Muscle of leg (tissue), 11 donors: ENCODE data around the gene SPATS2. TPM values are rescaled to one million over a fixed set of nuclear protein-coding genes. Genes with fewer than 3 reads are reported as not detected.

Experiments used
- DNase-seq: peaks from one replicate; pipeline ENCODE4 v3.0.0; 2013
- H3K27ac ChIP-seq: one replicate; pipeline ENCODE4 v1.5.1; 2013; ENCODE audit warnings: mild to moderate bottlenecking, low read length, control low read depth
- H3K27me3 ChIP-seq: one replicate; pipeline ENCODE4 v1.6.1; 2013; ENCODE audit warnings: low read length; ENCODE audit not compliant: control insufficient read depth, insufficient read depth
- H3K36me3 ChIP-seq: one replicate; pipeline ENCODE4 v1.6.1; 2013; ENCODE audit warnings: low read length; ENCODE audit not compliant: control insufficient read depth, insufficient read depth
- H3K4me1 ChIP-seq: one replicate; pipeline ENCODE4 v1.6.1; 2013; ENCODE audit warnings: low read length; ENCODE audit not compliant: control insufficient read depth, insufficient read depth
- H3K4me3 ChIP-seq: one replicate; pipeline ENCODE4 v1.5.1; 2013; ENCODE audit warnings: low read length, control low read depth
- H3K9me3 ChIP-seq: replicated peaks from 2 replicates; pipeline ENCODE4 v1.6.1; 2013; ENCODE audit warnings: low read depth, low read length; ENCODE audit not compliant: control insufficient read depth
- WGBS: methylation state at CpG from one replicate; pipeline ENCODE4 v1.1.5; 2013; ENCODE audit warnings: missing lambda C conversion rate; ENCODE audit not compliant: insufficient coverage; 5-methylcytosine and 5-hydroxymethylcytosine counted together
- polyA plus RNA-seq, 8 donors: library from polyadenylated mRNA; unstranded; fragments of 120-200 nt; gene quantifications; one replicate each; pipeline versions ENCODE4 v1.2.1 to v1.2.3, GENCODE V29; 2013; ENCODE audit warnings: inconsistent platforms in 1 of 8, low replicate concordance in 1 of 8; ENCODE audit not compliant: insufficient read length in 8 of 8, insufficient read depth in 1 of 8
- total RNA-seq: library from RNA; stranded (reverse); fragments of 120-200 nt; gene quantifications from one replicate; pipeline ENCODE4 v1.2.4, GENCODE V29; 2013

The SPATS2 gene
- total and polyA plus RNA-seq, 9 donors = 18.8 to 42.1 (median 29.2) TPM

GRCh38 chr12:49456131-49456679 lies 88.9 kb downstream of the SPATS2 start:
- Histone ChIP-seq H3K4me1 (no peaks in the 10 kb centered on the region), H3K4me3 (no peak overlapping the region), H3K36me3 (peaks cover 2% of the 10 kb centered on the region), H3K9me3 (no peaks in the 10 kb centered on the region), H3K27ac (no peak overlapping the region), H3K27me3 (no peaks in the 10 kb centered on the region)
- 86% methylated on average over 2 of the region's 2 CpGs for WGBS
- no peak for DNase-seq

DNA sequence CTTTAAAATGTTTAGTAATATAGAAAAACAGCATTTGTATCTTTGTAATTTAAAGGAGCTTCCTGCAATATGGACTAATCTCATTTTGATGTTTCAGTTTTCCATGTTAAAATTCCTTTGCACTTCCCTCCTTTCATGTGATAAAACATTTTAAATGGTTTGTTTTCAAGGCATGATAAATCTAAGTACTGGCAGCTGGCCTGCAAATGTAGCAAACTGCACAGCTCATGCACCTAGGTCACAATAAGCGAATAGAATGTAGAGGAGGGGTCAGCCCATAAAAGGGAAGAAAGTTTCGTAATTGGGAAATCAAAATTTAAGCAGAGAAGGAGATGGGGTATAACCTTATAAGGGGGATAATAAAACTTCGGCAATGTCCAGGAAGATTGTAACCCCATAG lies 91.6 kb downstream of the SPATS2 start:
- WGBS = 83% methylated on average over 1 of the region's 3 CpGs
- H3K4me1 ChIP-seq = no peaks in the 10 kb centered on the region

DNA sequence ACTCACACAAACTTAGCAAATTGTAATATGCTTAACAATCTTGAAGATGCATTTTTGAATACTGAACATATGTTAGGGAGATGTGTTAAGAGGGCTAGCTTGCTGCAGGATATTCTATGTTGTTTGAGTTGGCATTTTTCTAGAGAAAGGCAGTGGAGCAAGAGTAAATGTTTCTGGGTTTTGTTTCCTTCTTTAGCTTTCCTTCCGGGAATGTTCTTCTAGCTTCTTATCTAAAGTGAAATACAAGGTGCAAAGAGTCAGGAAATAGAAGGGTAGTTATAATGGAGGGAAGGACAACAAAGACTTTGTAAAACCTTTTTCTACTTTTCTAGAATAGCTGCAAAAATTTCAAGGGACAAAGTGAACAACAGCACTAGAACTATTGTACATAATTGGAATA lies 94.0 kb downstream of the SPATS2 start:
- H3K27me3 ChIP-seq = no peaks in the 10 kb centered on the region
- WGBS = no CpG with 5 or more reads among the region's 1 CpG
- H3K27ac ChIP-seq = no peak overlapping the region
- no peak overlapping the region for H3K4me3 ChIP-seq
- no peak for DNase-seq
- H3K36me3 ChIP-seq = peaks cover 5% of the 10 kb centered on the region
- H3K4me1 ChIP-seq = no peaks in the 10 kb centered on the region
- no peaks in the 10 kb centered on the region for H3K9me3 ChIP-seq

More for the DNA sequence above, 91.6 kb downstream of the SPATS2 start:
- no peaks in the 10 kb centered on the region for H3K27me3 ChIP-seq
- no peak overlapping the region for H3K27ac ChIP-seq
- DNase-seq = no peak
- no peak overlapping the region for H3K4me3 ChIP-seq
- no peaks in the 10 kb centered on the region for H3K9me3 ChIP-seq
- peaks cover 5% of the 10 kb centered on the region for H3K36me3 ChIP-seq

- H3K36me3 ChIP-seq = peaks cover 5% of the 10 kb centered on the region
- H3K27me3 ChIP-seq = no peaks in the 10 kb centered on the region
- no peak overlapping the region for H3K4me3 ChIP-seq
- peak overlapping the region; percentile 65 for H3K27ac ChIP-seq
- DNase-seq = peak; percentile 53
- H3K9me3 ChIP-seq = no peaks in the 10 kb centered on the region
- 68% methylated on average over 6 of the region's 11 CpGs for WGBS
- H3K4me1 ChIP-seq = no peaks in the 10 kb centered on the region
Measured at GRCh38 chr12:49462083-49462744, 95.0 kb downstream of the SPATS2 start.

GRCh38 chr12:49465132-49465531 lies 97.9 kb downstream of the SPATS2 start:
- Histone ChIP-seq H3K27me3 (no peaks in the 10 kb centered on the region), H3K36me3 (peaks cover 5% of the 10 kb centered on the region), H3K27ac (no peak overlapping the region), H3K9me3 (no peaks in the 10 kb centered on the region), H3K4me1 (no peaks in the 10 kb centered on the region), H3K4me3 (no peak overlapping the region)
- WGBS = no CpG with 5 or more reads among the region's 2 CpGs
- DNase-seq = no peak

GRCh38 chr12:49470986-49471385 lies 103.7 kb downstream of the SPATS2 start:
- Histone ChIP-seq H3K36me3 (peaks cover 2% of the 10 kb centered on the region), H3K9me3 (no peaks in the 10 kb centered on the region), H3K4me1 (no peaks in the 10 kb centered on the region), H3K27me3 (no peaks in the 10 kb centered on the region), H3K27ac (no peak overlapping the region), H3K4me3 (no peak overlapping the region)
- DNase-seq = no peak

- Histone ChIP-seq H3K9me3 (no peaks in the 10 kb centered on the region), H3K27ac (no peak overlapping the region), H3K27me3 (no peaks in the 10 kb centered on the region), H3K4me3 (no peak overlapping the region), H3K36me3 (peaks cover 5% of the 10 kb centered on the region), H3K4me1 (no peaks in the 10 kb centered on the region)
- no peak for DNase-seq
- WGBS = no CpG with 5 or more reads among the region's 1 CpG
Measured at GRCh38 chr12:49471557-49471956, 104.3 kb downstream of the SPATS2 start.

GRCh38 chr12:49476091-49476490 lies 108.8 kb downstream of the SPATS2 start:
- Histone ChIP-seq H3K36me3 (peaks cover 5% of the 10 kb centered on the region), H3K9me3 (no peaks in the 10 kb centered on the region), H3K27me3 (no peaks in the 10 kb centered on the region), H3K4me1 (peaks cover 3% of the 10 kb centered on the region), H3K4me3 (no peak overlapping the region), H3K27ac (no peak overlapping the region)
- no peak for DNase-seq
- WGBS = 86% methylated on average over 5 of the region's 12 CpGs

DNA sequence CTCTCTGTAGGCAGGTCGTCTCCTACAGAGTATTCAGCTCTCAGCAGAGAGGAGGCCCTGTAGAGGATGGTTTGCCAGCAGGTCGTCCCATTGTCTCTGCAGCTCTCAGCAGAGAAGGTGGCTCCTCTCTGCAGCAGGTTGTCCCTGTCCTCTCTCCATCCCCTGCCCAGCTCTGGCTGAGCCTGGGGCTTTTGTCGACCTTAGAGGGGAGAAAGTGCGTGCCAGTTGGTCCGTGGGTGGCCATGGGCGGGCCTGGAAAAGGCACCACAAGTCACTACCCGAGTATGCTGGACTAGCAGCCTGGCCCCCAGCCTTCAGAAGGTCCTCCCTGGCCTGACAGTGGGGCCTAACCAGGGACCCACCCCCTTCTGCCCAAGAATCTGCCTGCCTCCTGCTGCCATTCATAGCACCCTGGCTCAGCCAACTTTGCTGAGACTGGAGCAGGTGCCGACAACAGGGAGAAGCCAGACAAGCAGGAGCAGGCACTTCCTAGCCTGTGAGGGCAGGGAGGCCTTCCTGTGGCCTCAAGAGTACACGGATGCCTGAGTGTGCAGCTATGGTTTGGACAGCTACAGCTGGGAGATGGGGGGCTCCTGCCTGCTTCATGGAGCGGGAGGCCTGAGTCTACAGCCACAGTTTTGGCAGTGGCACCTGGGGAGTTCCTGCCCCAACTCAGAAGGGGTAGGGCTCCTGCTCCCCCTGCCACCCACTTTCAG lies 111.8 kb downstream of the SPATS2 start:
- Histone ChIP-seq H3K9me3 (no peaks in the 10 kb centered on the region), H3K27ac (no peak overlapping the region), H3K4me1 (peaks cover 3% of the 10 kb centered on the region), H3K27me3 (no peaks in the 10 kb centered on the region), H3K36me3 (peaks cover 5% of the 10 kb centered on the region), H3K4me3 (no peak overlapping the region)
- no peak for DNase-seq
- WGBS = 72% methylated on average over 8 of the region's 10 CpGs

DNA sequence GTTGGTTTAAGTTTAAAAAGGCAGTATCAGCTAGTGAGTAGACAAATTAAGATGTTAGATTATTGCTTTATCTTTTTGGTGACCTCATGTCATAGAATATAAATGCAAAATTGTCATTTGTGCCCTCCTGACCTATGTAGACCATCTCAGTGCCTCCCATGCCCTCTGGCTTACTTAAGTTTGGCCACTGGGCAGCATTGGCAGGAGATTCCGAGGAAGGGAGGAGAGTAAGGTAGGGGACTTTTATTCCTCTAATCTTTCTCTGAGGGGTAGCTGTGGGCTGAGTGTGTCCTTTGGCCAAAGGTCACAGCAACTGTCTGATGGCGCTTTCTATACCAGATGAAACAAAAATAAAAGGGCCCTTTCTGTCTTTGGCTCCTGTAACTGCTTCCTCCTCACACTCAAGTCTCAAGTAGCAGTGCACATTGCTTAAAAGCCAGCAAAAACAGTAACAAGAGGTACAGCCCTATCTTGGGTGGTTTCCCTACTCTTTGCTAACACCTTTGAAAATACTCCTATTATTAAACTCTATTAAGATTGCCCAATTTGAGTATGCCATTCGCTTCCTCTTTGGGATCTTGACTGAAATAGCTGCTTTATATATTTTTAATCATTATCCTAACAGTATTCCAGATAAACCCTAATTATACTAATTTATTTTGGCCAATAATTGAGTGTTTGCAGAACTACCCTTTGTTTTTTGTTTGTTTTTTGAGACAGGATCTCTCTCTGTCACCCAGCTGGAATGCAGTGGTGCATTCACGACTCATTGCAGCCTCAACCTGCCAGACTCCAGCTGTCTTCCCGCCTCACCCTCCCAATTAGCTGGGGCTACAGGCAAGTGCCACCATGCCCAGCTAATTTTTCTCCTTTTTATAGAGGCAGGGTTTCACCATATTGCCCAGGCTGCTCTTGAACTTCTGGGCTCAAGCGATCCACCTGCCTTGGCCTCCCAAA lies 115.1 kb downstream of the SPATS2 start:
- Histone ChIP-seq H3K27me3 (no peaks in the 10 kb centered on the region), H3K27ac (no peak overlapping the region), H3K4me1 (peaks cover 3% of the 10 kb centered on the region), H3K9me3 (no peaks in the 10 kb centered on the region), H3K36me3 (peaks cover 6% of the 10 kb centered on the region), H3K4me3 (no peak overlapping the region)
- no peak for DNase-seq
- 75% methylated on average over 2 of the region's 6 CpGs for WGBS
